Mesenchymal stem cell (in vitro differentiated cells and primary cell): ENCODE measurements around the gene SPOCD1.
A peak's percentile ranks its signal among the peaks of the same experiment; 100 is the strongest.

ENCODE experiments used
- DNase-seq: peaks from one replicate; pipeline ENCODE4 v3.0.0-alpha.2; 2013
- H2AFZ ChIP-seq: one replicate; pipeline ENCODE4 v1.6.1; 2013; ENCODE audit warnings: low read depth, mild to moderate bottlenecking, control low read depth, inconsistent platforms, low read length, moderate library complexity
- H2AK5ac ChIP-seq: 2 replicates; pipeline ENCODE4 v1.6.1; 2013; ENCODE audit warnings: low read length, moderate library complexity, mild to moderate bottlenecking, inconsistent platforms; ENCODE audit not compliant: severe bottlenecking
- H2BK120ac ChIP-seq: one replicate; pipeline ENCODE4 v1.6.1; 2013; ENCODE audit warnings: low read depth, mild to moderate bottlenecking, inconsistent platforms, low read length, moderate library complexity
- H2BK12ac ChIP-seq, 2 experiments: one replicate each; pipeline ENCODE4 v1.6.1; 2013; ENCODE audit warnings: inconsistent platforms in 2 of 2, low read length in 2 of 2, mild to moderate bottlenecking in 2 of 2, moderate library complexity in 2 of 2, control low read depth in 1 of 2
- H2BK15ac ChIP-seq: one replicate; pipeline ENCODE4 v1.6.1; 2013; ENCODE audit warnings: mild to moderate bottlenecking, low read depth, inconsistent platforms; ENCODE audit not compliant: poor library complexity, severe bottlenecking
- H2BK5ac ChIP-seq: 2 replicates; pipeline ENCODE4 v1.6.1; 2013; ENCODE audit warnings: low read depth, mild to moderate bottlenecking, low read length, control low read depth, inconsistent platforms; ENCODE audit not compliant: poor library complexity, severe bottlenecking
- H3K14ac ChIP-seq, 2 experiments: one replicate each; pipeline ENCODE4 v1.6.1; 2013; ENCODE audit warnings: inconsistent platforms in 2 of 2, low read length in 2 of 2, control low read depth in 1 of 2, mild to moderate bottlenecking in 1 of 2, moderate library complexity in 1 of 2
- H3K18ac ChIP-seq, 2 experiments: one replicate each; pipeline ENCODE4 v1.6.1; 2013; ENCODE audit warnings: inconsistent platforms in 2 of 2, low read length in 2 of 2, control low read depth in 1 of 2, low read depth in 1 of 2, mild to moderate bottlenecking in 1 of 2
- H3K23ac ChIP-seq, 2 experiments: one replicate each; pipeline ENCODE4 v1.6.1; 2013; ENCODE audit warnings: inconsistent platforms in 2 of 2, low read length in 2 of 2, mild to moderate bottlenecking in 2 of 2, moderate library complexity in 2 of 2, control low read depth in 1 of 2
- H3K27ac ChIP-seq: 2 replicates; pipeline ENCODE4 v1.5.1; 2013; ENCODE audit warnings: mild to moderate bottlenecking, moderate library complexity, low read length, control low read depth, inconsistent platforms; ENCODE audit not compliant: poor library complexity, severe bottlenecking
- H3K27me3 ChIP-seq, 2 experiments: 2 replicates each; pipeline versions ENCODE4 v1.6.1 to v1.7.0; 2013; ENCODE audit warnings: low read length in 2 of 2, mild to moderate bottlenecking in 2 of 2, moderate library complexity in 2 of 2, control low read depth in 1 of 2, inconsistent platforms in 1 of 2; ENCODE audit not compliant: control insufficient read depth in 1 of 2, insufficient read depth in 1 of 2
- H3K36me3 ChIP-seq, 2 experiments: 2 replicates each; pipeline versions ENCODE4 v1.6.1 to v1.7.0; 2013; ENCODE audit warnings: low read length in 2 of 2, control low read depth in 1 of 2, inconsistent platforms in 1 of 2, low read depth in 1 of 2, mild to moderate bottlenecking in 1 of 2; ENCODE audit not compliant: insufficient read depth in 2 of 2, control insufficient read depth in 1 of 2
- H3K4ac ChIP-seq, 2 experiments: one replicate each; pipeline ENCODE4 v1.6.1; 2013; ENCODE audit warnings: inconsistent platforms in 2 of 2, low read length in 2 of 2, mild to moderate bottlenecking in 2 of 2, moderate library complexity in 2 of 2, control low read depth in 1 of 2, low read depth in 1 of 2
- H3K4me1 ChIP-seq: 2 replicates; pipeline ENCODE4 v1.6.1; 2013; ENCODE audit warnings: low read depth, low read length, control low read depth; ENCODE audit not compliant: control insufficient read depth, insufficient read depth
- H3K4me2 ChIP-seq: 2 replicates; pipeline ENCODE4 v1.6.1; 2013; ENCODE audit warnings: low read length, mild to moderate bottlenecking, inconsistent platforms; ENCODE audit not compliant: poor library complexity, severe bottlenecking
- H3K4me3 ChIP-seq, 2 experiments: 2 replicates each; pipeline versions ENCODE4 v1.5.1 to v1.7.0; 2013; ENCODE audit warnings: low read length in 2 of 2, mild to moderate bottlenecking in 2 of 2, control low read depth in 1 of 2, low read depth in 1 of 2; ENCODE audit not compliant: insufficient read depth in 1 of 2
- H3K79me1 ChIP-seq: replicated peaks from 2 replicates; pipeline ENCODE4 v1.6.1; 2013; ENCODE audit warnings: mild to moderate bottlenecking, control low read depth, low read length, inconsistent platforms; ENCODE audit not compliant: poor library complexity, severe bottlenecking
- H3K9ac ChIP-seq: 2 replicates; pipeline ENCODE4 v1.7.0; 2013; ENCODE audit warnings: mild to moderate bottlenecking, low read length, moderate library complexity
- H3K9me3 ChIP-seq: 2 replicates; pipeline ENCODE4 v1.7.0; 2013; ENCODE audit warnings: mild to moderate bottlenecking, low read length; ENCODE audit not compliant: control insufficient read depth
- H4K8ac ChIP-seq: one replicate; pipeline ENCODE4 v1.6.1; 2013; ENCODE audit warnings: inconsistent platforms, mild to moderate bottlenecking, low read length, moderate library complexity
- H4K91ac ChIP-seq: one replicate; pipeline ENCODE4 v1.6.1; 2013; ENCODE audit warnings: mild to moderate bottlenecking, low read length, inconsistent platforms
- WGBS: methylation state at CpG from one replicate; pipeline ENCODE4 v1.1.7; 2013; ENCODE audit warnings: mixed read lengths; 5-methylcytosine and 5-hydroxymethylcytosine counted together

The SPOCD1 gene

GRCh38 chr1:31756578-31756977 lies 59.2 kb downstream of the SPOCD1 start:
- Histone ChIP-seq H4K8ac (no peak overlapping the region), H2BK5ac (no peak overlapping the region), H3K4me3 (no peak overlapping the region), H3K23ac (no peak overlapping the region), H2AK5ac (no peak overlapping the region), H3K9ac (no peak overlapping the region), H3K4me1 (peaks cover 36% of the 10 kb centered on the region), H3K27ac (no peak overlapping the region), H3K4ac (no peak overlapping the region), H3K14ac (no peak overlapping the region), H3K27me3 (peaks cover 0 to 8% of the 10 kb centered on the region in 2 experiments), H4K91ac (peak overlapping the region; percentile 46), H3K79me1 (no peaks in the 10 kb centered on the region), H2BK12ac (no peak overlapping the region), H2BK120ac (no peak overlapping the region), H3K36me3 (peaks cover 0 to 9% of the 10 kb centered on the region in 2 experiments), H3K4me2 (no peak overlapping the region), H2BK15ac (no peak overlapping the region), H3K9me3 (no peaks in the 10 kb centered on the region), H3K18ac (no peak overlapping the region), H2AFZ (no peak overlapping the region)
- 96% methylated on average over 13 of the region's 13 CpGs for WGBS
- DNase-seq: no peak

- no peak overlapping the region for H3K9ac ChIP-seq
- H4K91ac ChIP-seq: peak overlapping the region; percentile 46
- H4K8ac ChIP-seq: no peak overlapping the region
- DNase-seq: no peak
- 88% methylated on average over 30 of the region's 30 CpGs for WGBS
- peaks cover 32% of the 10 kb centered on the region for H3K4me1 ChIP-seq
- no peak overlapping the region for H3K4ac ChIP-seq
- no peak overlapping the region for H2BK120ac ChIP-seq
- no peak overlapping the region for H3K4me2 ChIP-seq
- H3K18ac ChIP-seq: peak overlapping the region in 1 of 2 experiments; percentile 11
- no peak overlapping the region for H3K4me3 ChIP-seq
- H2AK5ac ChIP-seq: no peak overlapping the region
- H3K14ac ChIP-seq: no peak overlapping the region
- H3K23ac ChIP-seq: no peak overlapping the region
- no peaks in the 10 kb centered on the region for H3K79me1 ChIP-seq
- H2BK12ac ChIP-seq: no peak overlapping the region
- no peak overlapping the region for H2BK5ac ChIP-seq
- H3K27ac ChIP-seq: no peak overlapping the region
- no peaks in the 10 kb centered on the region for H3K9me3 ChIP-seq
- peak overlapping the region; percentile 2 for H2BK15ac ChIP-seq
- peaks cover 0 to 9% of the 10 kb centered on the region in 2 experiments for H3K36me3 ChIP-seq
- peaks cover 0 to 8% of the 10 kb centered on the region in 2 experiments for H3K27me3 ChIP-seq
- H2AFZ ChIP-seq: no peak overlapping the region
These were observed 59.9 kb downstream of the SPOCD1 start for GRCh38 chr1:31755850-31756492.

- no peak overlapping the region for H3K27ac ChIP-seq
- H3K4me3 ChIP-seq: no peak overlapping the region
- no peak overlapping the region for H2AK5ac ChIP-seq
- H4K8ac ChIP-seq: no peak overlapping the region
- H2BK120ac ChIP-seq: no peak overlapping the region
- H2BK5ac ChIP-seq: no peak overlapping the region
- H3K36me3 ChIP-seq: peaks cover 0 to 9% of the 10 kb centered on the region in 2 experiments
- WGBS: 60% methylated on average over 9 of the region's 9 CpGs
- no peak overlapping the region for H2BK12ac ChIP-seq
- no peak overlapping the region for H3K9ac ChIP-seq
- no peak overlapping the region for H3K18ac ChIP-seq
- peaks cover 36% of the 10 kb centered on the region for H3K4me1 ChIP-seq
- H3K4me2 ChIP-seq: no peak overlapping the region
- H3K23ac ChIP-seq: no peak overlapping the region
- H3K4ac ChIP-seq: no peak overlapping the region
- no peak for DNase-seq
- H3K9me3 ChIP-seq: no peaks in the 10 kb centered on the region
- H3K14ac ChIP-seq: peak overlapping the region in 1 of 2 experiments; percentile 44
- H3K27me3 ChIP-seq: peaks cover 0 to 12% of the 10 kb centered on the region in 2 experiments
- no peak overlapping the region for H4K91ac ChIP-seq
- H2AFZ ChIP-seq: no peak overlapping the region
- H3K79me1 ChIP-seq: no peaks in the 10 kb centered on the region
- H2BK15ac ChIP-seq: no peak overlapping the region
These were observed 60.6 kb downstream of the SPOCD1 start for GRCh38 chr1:31755197-31755611.

GRCh38 chr1:31754397-31754796 lies 61.4 kb downstream of the SPOCD1 start:
- Histone ChIP-seq H2BK5ac (no peak overlapping the region), H2BK12ac (no peak overlapping the region), H3K4me2 (no peak overlapping the region), H4K91ac (no peak overlapping the region), H3K9me3 (no peaks in the 10 kb centered on the region), H3K23ac (no peak overlapping the region), H4K8ac (no peak overlapping the region), H3K4me1 (peaks cover 30% of the 10 kb centered on the region), H3K4ac (no peak overlapping the region), H3K79me1 (no peaks in the 10 kb centered on the region), H3K14ac (no peak overlapping the region), H2AFZ (no peak overlapping the region), H2AK5ac (no peak overlapping the region), H2BK15ac (no peak overlapping the region), H2BK120ac (no peak overlapping the region), H3K9ac (no peak overlapping the region), H3K27ac (no peak overlapping the region), H3K18ac (no peak overlapping the region), H3K36me3 (peaks cover 0 to 9% of the 10 kb centered on the region in 2 experiments), H3K27me3 (peaks cover 0 to 15% of the 10 kb centered on the region in 2 experiments), H3K4me3 (no peak overlapping the region)
- WGBS: 95% methylated on average over 15 of the region's 15 CpGs
- DNase-seq: no peak
